Measurements from ENCODE around the gene PATE2.

DNA sequence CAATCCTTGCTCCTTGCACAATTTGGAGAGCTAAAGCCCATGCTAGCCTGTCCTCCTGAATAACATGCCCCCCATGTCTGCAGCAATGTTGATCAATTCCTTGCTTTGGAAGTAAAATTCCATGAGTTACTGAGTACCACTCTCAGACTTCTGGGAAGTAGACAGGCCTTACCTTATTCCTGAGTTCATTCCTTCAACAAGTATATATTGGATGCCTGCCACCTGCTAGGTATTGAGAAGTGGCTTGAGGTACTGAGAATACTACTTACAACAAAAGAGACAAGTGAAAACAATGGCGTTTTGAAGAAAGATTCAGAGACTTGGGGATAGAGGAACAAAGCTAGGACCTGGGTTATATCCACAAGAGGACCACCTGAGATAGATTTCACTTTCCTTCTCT, 12.4 kb downstream of the PATE2 start:
- TF ChIP-seq, protein P1, sequence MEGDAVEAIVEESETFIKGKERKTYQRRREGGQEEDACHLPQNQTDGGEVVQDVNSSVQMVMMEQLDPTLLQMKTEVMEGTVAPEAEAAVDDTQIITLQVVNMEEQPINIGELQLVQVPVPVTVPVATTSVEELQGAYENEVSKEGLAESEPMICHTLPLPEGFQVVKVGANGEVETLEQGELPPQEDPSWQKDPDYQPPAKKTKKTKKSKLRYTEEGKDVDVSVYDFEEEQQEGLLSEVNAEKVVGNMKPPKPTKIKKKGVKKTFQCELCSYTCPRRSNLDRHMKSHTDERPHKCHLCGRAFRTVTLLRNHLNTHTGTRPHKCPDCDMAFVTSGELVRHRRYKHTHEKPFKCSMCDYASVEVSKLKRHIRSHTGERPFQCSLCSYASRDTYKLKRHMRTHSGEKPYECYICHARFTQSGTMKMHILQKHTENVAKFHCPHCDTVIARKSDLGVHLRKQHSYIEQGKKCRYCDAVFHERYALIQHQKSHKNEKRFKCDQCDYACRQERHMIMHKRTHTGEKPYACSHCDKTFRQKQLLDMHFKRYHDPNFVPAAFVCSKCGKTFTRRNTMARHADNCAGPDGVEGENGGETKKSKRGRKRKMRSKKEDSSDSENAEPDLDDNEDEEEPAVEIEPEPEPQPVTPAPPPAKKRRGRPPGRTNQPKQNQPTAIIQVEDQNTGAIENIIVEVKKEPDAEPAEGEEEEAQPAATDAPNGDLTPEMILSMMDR (IDR thresholded peaks at IDR 0.05; ENCODE audit: borderline replicate concordance, extremely low read depth, low read length, poor library complexity, severe bottlenecking), result no peak
- no peak for TF ChIP-seq EZH2 (IDR thresholded peaks at IDR 0.05; ENCODE audit: borderline replicate concordance, low read depth, low read length, severe bottlenecking)

Data from DND-41 (cell line).